DOHH2 (cell line): ENCODE measurements around the gene IPCEF1.

Experiments
- EZH2phosphoT487 ChIP-seq: fragments of 200-600 bp; sonication (generic); IDR thresholded peaks from 2 replicates; pipeline ENCODE4 v1.6.1; 2017; ENCODE audit warnings: borderline replicate concordance, mild to moderate bottlenecking, antibody characterized with exemption, low read length, moderate library complexity, mixed read lengths
- TF ChIP-seq, protein P1 (sequence below): fragments of 200-600 bp; sonication (generic); IDR thresholded peaks from one replicate; pipeline ENCODE4 v1.5.1; 2014; ENCODE audit warnings: antibody characterized with exemption, mild to moderate bottlenecking, low read depth, low read length; ENCODE audit not compliant: poor library complexity, severe bottlenecking

GRCh38 chr6:154166140-154166539 is 190.5 kb downstream of the IPCEF1 start:
- TF ChIP-seq, protein P1, sequence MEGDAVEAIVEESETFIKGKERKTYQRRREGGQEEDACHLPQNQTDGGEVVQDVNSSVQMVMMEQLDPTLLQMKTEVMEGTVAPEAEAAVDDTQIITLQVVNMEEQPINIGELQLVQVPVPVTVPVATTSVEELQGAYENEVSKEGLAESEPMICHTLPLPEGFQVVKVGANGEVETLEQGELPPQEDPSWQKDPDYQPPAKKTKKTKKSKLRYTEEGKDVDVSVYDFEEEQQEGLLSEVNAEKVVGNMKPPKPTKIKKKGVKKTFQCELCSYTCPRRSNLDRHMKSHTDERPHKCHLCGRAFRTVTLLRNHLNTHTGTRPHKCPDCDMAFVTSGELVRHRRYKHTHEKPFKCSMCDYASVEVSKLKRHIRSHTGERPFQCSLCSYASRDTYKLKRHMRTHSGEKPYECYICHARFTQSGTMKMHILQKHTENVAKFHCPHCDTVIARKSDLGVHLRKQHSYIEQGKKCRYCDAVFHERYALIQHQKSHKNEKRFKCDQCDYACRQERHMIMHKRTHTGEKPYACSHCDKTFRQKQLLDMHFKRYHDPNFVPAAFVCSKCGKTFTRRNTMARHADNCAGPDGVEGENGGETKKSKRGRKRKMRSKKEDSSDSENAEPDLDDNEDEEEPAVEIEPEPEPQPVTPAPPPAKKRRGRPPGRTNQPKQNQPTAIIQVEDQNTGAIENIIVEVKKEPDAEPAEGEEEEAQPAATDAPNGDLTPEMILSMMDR, result peak; percentile 32
- no peak for TF ChIP-seq EZH2phosphoT487
